Ovary (tissue), 9 donors: ENCODE measurements around the gene ATP2C2. TPM values are rescaled to one million over a fixed set of nuclear protein-coding genes. Genes with fewer than 3 reads are reported as not detected.

ENCODE experiments used
- DNase-seq, 5 donors: peaks; one replicate each; pipeline ENCODE4 v3.0.0-alpha.2; 2019 to 2020
- H3K27ac ChIP-seq, 2 donors: fragments of 200-600 bp; one replicate each; pipeline versions ENCODE4 v1.5.1 to v1.8.0; 2019 to 2022
- H3K27me3 ChIP-seq: fragments of 200-600 bp; one replicate; pipeline ENCODE4 v1.8.0; 2022
- H3K36me3 ChIP-seq: fragments of 200-600 bp; sonication (generic); one replicate; pipeline ENCODE4 v1.5.1; 2019
- H3K4me1 ChIP-seq: one replicate; pipeline ENCODE4 v1.8.1; 2013; ENCODE audit warnings: mild to moderate bottlenecking, moderate library complexity; ENCODE audit not compliant: insufficient read depth
- H3K4me3 ChIP-seq: fragments of 200-600 bp; sonication (generic); one replicate; pipeline ENCODE4 v1.5.1; 2017
- H3K9me3 ChIP-seq, 2 donors: fragments of 200-600 bp in 1 of 2; sonication (generic) in 1 of 2; one replicate each; pipeline versions ENCODE4 v1.5.1 to v1.8.1; 2013 to 2019; ENCODE audit warnings: mild to moderate bottlenecking in 1 of 2, moderate library complexity in 1 of 2
- CTCF ChIP-seq, 3 donors: fragments of 450-650 bp in 2 of 3; fragments of 200-600 bp in 1 of 3; IDR thresholded peaks; one replicate each; pipeline versions ENCODE4 v1.5.1 to v1.8.0; 2016 to 2022; ENCODE audit warnings: antibody characterized with exemption in 3 of 3, mild to moderate bottlenecking in 1 of 3
- EP300 ChIP-seq: sonication (generic); formaldehyde crosslinking; IDR thresholded peaks from one replicate; pipeline ENCODE4 v1.6.1; 2017; ENCODE audit warnings: antibody characterized with exemption
- POLR2A ChIP-seq: fragments of 450-650 bp; IDR thresholded peaks from one replicate; pipeline ENCODE4 v1.6.1; 2017; ENCODE audit warnings: antibody characterized with exemption, mild to moderate bottlenecking, moderate library complexity
- WGBS, 3 donors: extraction: QIAGEN DNeasy Blood & Tissue Kit in 1 of 3; methylation state at CpG; one replicate each; pipeline versions ENCODE4 v1.1.5 to v1.1.7; 2013 to 2017; 5-methylcytosine and 5-hydroxymethylcytosine counted together
- intact Hi-C, 4 donors: fragments of 100-400 bp; cut with DNase I; formaldehyde crosslinking; loops; one replicate each; pipeline versions ENCODE4 v1.11.0 to v1.15.1; 2022 to 2023
- polyA plus RNA-seq, 2 donors: library from polyadenylated mRNA; stranded (reverse); fragments of 200-250 nt in 1 of 2; fragments of 350-450 nt in 1 of 2; fragmentation: Illumina TruSeq in 1 of 2; extraction: RNeasy Lipid Tissue Mini Kit (QIAGEN cat#74804) in 1 of 2; gene quantifications; one replicate each; pipeline ENCODE4 v1.2.3, GENCODE V29; 2013 to 2014
- total RNA-seq, 7 donors: library from RNA; depleted of rRNA in 2 of 7; stranded (reverse); fragments of >200 nt in 2 of 7; fragmentation: NEBNext Ultra II Directional in 3 of 7; extraction: Animal tissue kit (Norgen Biotek cat#: 25700) in 3 of 7; gene quantifications; one replicate each; pipeline versions ENCODE4 v1.1.0 to v1.2.4, GENCODE V29; 2016 to 2023
- donor health status: DM: no; HTN: no; CAD: no; lungs with moderate emphysema.
- donor health status: DM: no; HTN: no; CAD: no.
- donor health status: Bipolar disorder and iron deficiency.
- donor health status: DM: yes; HTN: yes; CAD: no.
- donor health status: DM: no; HTN: no; CAD: no.
- donor health status: DM: yes; HTN: yes; CAD: no.

The ATP2C2 gene
- total and polyA plus RNA-seq, 9 donors, result 0.10 to 8.5 (median 1.3) TPM; not detected in 3

GRCh38 chr16:84421081-84421937 lies 53.0 kb downstream of the ATP2C2 start:
- Histone ChIP-seq H3K27ac (no peak overlapping the region), H3K9me3 (no peaks in the 10 kb centered on the region), H3K4me1 (no peaks in the 10 kb centered on the region), H3K4me3 (no peak overlapping the region), H3K27me3 (no peaks in the 10 kb centered on the region), H3K36me3 (no peaks in the 10 kb centered on the region)
- 90 to 96% (median 96%) methylated on average over 21 of the region's 21 CpGs for WGBS, 3 donors
- no peak for DNase-seq
- intact Hi-C loops, result no loop called here
- TF ChIP-seq EP300 (no peak), CTCF (IDR thresholded peaks at IDR 0.05) (no peak), POLR2A (no peak)

- Histone ChIP-seq H3K27me3 (no peaks in the 10 kb centered on the region), H3K4me1 (no peaks in the 10 kb centered on the region), H3K9me3 (no peaks in the 10 kb centered on the region), H3K27ac (no peak overlapping the region), H3K36me3 (no peaks in the 10 kb centered on the region), H3K4me3 (no peak overlapping the region)
- TF ChIP-seq EP300 (no peak), CTCF (IDR thresholded peaks at IDR 0.05) (no peak), POLR2A (no peak)
- intact Hi-C loops, result no loop called here
- WGBS, 3 donors, result 76 to 96% (median 96%) methylated on average over 4 of the region's 4 CpGs
- DNase-seq, result no peak
Measured at GRCh38 chr16:84421938-84422220, 53.5 kb downstream of the ATP2C2 start.

GRCh38 chr16:84423416-84423837 lies 55.1 kb downstream of the ATP2C2 start:
- Histone ChIP-seq H3K4me1 (no peaks in the 10 kb centered on the region), H3K27me3 (no peaks in the 10 kb centered on the region), H3K27ac (no peak overlapping the region), H3K36me3 (no peaks in the 10 kb centered on the region), H3K4me3 (no peak overlapping the region), H3K9me3 (no peaks in the 10 kb centered on the region)
- TF ChIP-seq EP300 (no peak), POLR2A (no peak), CTCF (IDR thresholded peaks at IDR 0.05) (no peak)
- DNase-seq, result no peak
- intact Hi-C loops, result no loop called here
- WGBS, 3 donors, result 93 to 100% (median 94%) methylated on average over 4 of the region's 4 CpGs

GRCh38 chr16:84425696-84426095 lies 57.4 kb downstream of the ATP2C2 start:
- H3K9me3 ChIP-seq, result no peaks in the 10 kb centered on the region
- intact Hi-C loops, result no loop called here
- no peak for DNase-seq
- 92 to 97% (median 95%) methylated on average over 9 of the region's 9 CpGs for WGBS, 3 donors
- H3K27me3 ChIP-seq, result no peaks in the 10 kb centered on the region
- no peak for TF ChIP-seq EP300
- TF ChIP-seq POLR2A, result no peak
- TF ChIP-seq CTCF (IDR thresholded peaks at IDR 0.05), result no peak
- no peaks in the 10 kb centered on the region for H3K36me3 ChIP-seq
- no peaks in the 10 kb centered on the region for H3K4me1 ChIP-seq
- H3K4me3 ChIP-seq, result no peak overlapping the region
- no peak overlapping the region for H3K27ac ChIP-seq
